A673 (cell line): ENCODE results near the gene PAX7. TPM values are rescaled to one million over a fixed set of nuclear protein-coding genes. Genes with fewer than 3 reads are reported as not detected.

Experiments used
- BruUV-seq: library from RNA; stranded (reverse); fragments of 400-500 nt; replicated peaks from 2 replicates; lab custom pipeline; 2021; lab: Mats Ljungman, UMichigan
- CTCF ChIA-PET: fragments of 300-600 bp; sonication (Branson Sonifier 250); formaldehyde crosslinking; loops from one replicate; lab custom pipeline; 2022; ENCODE audit warnings: antibody characterized with exemption; lab: Charles Lee
- POLR2A ChIA-PET: fragments of 300-600 bp; sonication (Branson Sonifier 250); formaldehyde crosslinking; loops from one replicate; lab custom pipeline; 2022; ENCODE audit warnings: antibody characterized with exemption; ENCODE audit not compliant: low non-redundant PET; lab: Charles Lee
- DNase-seq: peaks from one replicate; pipeline ENCODE4 v3.0.0-alpha.2; 2015; ENCODE audit warnings: low spot score
- H3K27ac ChIP-seq: fragments of 200-600 bp; sonication (generic); 2 replicates; pipeline ENCODE4 v1.5.1; 2016; ENCODE audit warnings: mixed run types, low read depth, mild to moderate bottlenecking, mixed read lengths, antibody characterized with exemption, low read length; ENCODE audit not compliant: poor library complexity, severe bottlenecking
- H3K27me3 ChIP-seq: fragments of 200-600 bp; sonication (generic); replicated peaks from 2 replicates; pipeline ENCODE4 v1.6.1; 2017; ENCODE audit warnings: mixed run types, low read depth, mild to moderate bottlenecking, mixed read lengths, antibody characterized with exemption, low read length; ENCODE audit not compliant: insufficient read depth, poor library complexity
- H3K36me3 ChIP-seq: fragments of 200-600 bp; sonication (generic); 2 replicates; pipeline ENCODE4 v1.6.1; 2016; ENCODE audit warnings: mixed run types, mild to moderate bottlenecking, mixed read lengths, antibody characterized with exemption, low read length; ENCODE audit not compliant: insufficient read depth, poor library complexity, severe bottlenecking
- H3K4me1 ChIP-seq: fragments of 200-600 bp; sonication (generic); 2 replicates; pipeline ENCODE4 v1.6.1; 2017; ENCODE audit warnings: mixed run types, mild to moderate bottlenecking, mixed read lengths, antibody characterized with exemption, low read length; ENCODE audit not compliant: insufficient read depth, poor library complexity, severe bottlenecking
- H3K4me3 ChIP-seq: fragments of 200-600 bp; sonication (generic); 2 replicates; pipeline ENCODE4 v1.5.1; 2016; ENCODE audit warnings: low read depth, mixed run types, mild to moderate bottlenecking, mixed read lengths, low read length; ENCODE audit not compliant: poor library complexity, severe bottlenecking
- H3K9me3 ChIP-seq: fragments of 200-600 bp; sonication (generic); 2 replicates; pipeline ENCODE4 v1.6.1; 2016; ENCODE audit warnings: mixed run types, low read depth, mild to moderate bottlenecking, mixed read lengths, antibody characterized with exemption, low read length; ENCODE audit not compliant: poor library complexity, severe bottlenecking
- EZH2 ChIP-seq: fragments of 200-600 bp; sonication (generic); IDR thresholded peaks from 2 replicates; pipeline ENCODE4 v1.6.1; 2017; ENCODE audit warnings: borderline replicate concordance, low read depth, mild to moderate bottlenecking, mixed read lengths, antibody characterized with exemption, low read length; ENCODE audit not compliant: poor library complexity, severe bottlenecking
- intact Hi-C: fragments of 100-400 bp; cut with micrococcal nuclease; formaldehyde crosslinking; loops from one replicate; pipeline ENCODE4 v1.10.0; 2022; ENCODE audit not compliant: unreplicated experiment
- total RNA-seq: library from RNA; stranded (reverse); gene quantifications from 2 replicates; pipeline ENCODE4 v1.2.3, GENCODE V29; 2021
- TF ChIP-seq, protein P1 (sequence below): fragments of 300-800, 200-600 bp; sonication (generic); conservative IDR thresholded peaks from 2 replicates; pipeline ENCODE4 v1.5.1; 2017; ENCODE audit warnings: low read depth, mild to moderate bottlenecking, antibody characterized with exemption, low read length, moderate library complexity, mixed read lengths

The PAX7 gene
- total RNA-seq, 1 experiment from 2014 or later = 36.5 TPM

DNA sequence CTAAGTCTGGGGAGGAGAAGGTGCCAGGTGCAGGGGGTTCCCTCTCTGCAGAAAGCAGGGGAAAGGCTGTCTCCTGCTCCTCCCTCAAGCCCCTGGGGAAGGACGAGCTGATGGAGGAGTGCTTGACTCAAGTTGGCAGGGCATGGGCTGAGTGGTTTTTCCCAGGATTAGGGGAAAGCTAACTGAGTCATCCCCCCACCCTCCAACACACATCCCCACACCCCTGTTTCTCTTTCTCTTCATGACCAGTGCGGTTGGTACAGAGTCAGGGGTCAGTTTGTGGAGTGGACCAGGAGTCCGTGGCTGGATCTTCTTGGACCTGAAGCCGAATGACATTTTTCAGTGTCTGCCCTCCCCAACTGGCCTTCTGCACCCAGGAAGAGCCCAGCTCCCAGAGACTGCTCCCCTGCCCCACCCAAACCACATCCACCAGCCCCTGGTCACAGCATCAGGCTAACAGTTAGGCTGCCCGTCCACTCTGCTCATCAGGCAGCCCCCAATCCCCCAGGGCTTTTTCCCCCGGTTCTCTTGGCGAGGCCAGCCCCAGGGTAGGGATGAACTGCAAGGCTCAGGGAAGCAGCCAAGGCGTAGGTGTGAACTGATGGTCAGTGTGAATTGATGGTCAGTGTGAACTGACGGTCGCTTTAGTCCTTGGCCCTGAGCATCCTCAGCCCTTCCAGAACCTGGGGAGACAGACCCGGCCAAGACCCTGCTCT is 81.0 kb downstream of the PAX7 start:
- no peak overlapping the region for H3K4me3 ChIP-seq
- no peaks in the 10 kb centered on the region for H3K9me3 ChIP-seq
- CTCF ChIA-PET = no interaction called here
- peaks cover 2% of the 10 kb centered on the region for H3K36me3 ChIP-seq
- intact Hi-C loops = no loop called here
- TF ChIP-seq EZH2 = no peak
- TF ChIP-seq, protein P1, sequence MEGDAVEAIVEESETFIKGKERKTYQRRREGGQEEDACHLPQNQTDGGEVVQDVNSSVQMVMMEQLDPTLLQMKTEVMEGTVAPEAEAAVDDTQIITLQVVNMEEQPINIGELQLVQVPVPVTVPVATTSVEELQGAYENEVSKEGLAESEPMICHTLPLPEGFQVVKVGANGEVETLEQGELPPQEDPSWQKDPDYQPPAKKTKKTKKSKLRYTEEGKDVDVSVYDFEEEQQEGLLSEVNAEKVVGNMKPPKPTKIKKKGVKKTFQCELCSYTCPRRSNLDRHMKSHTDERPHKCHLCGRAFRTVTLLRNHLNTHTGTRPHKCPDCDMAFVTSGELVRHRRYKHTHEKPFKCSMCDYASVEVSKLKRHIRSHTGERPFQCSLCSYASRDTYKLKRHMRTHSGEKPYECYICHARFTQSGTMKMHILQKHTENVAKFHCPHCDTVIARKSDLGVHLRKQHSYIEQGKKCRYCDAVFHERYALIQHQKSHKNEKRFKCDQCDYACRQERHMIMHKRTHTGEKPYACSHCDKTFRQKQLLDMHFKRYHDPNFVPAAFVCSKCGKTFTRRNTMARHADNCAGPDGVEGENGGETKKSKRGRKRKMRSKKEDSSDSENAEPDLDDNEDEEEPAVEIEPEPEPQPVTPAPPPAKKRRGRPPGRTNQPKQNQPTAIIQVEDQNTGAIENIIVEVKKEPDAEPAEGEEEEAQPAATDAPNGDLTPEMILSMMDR = no peak
- H3K4me1 ChIP-seq = peaks cover 28% of the 10 kb centered on the region
- no peaks in the 10 kb centered on the region for H3K27me3 ChIP-seq
- POLR2A ChIA-PET = no interaction called here
- no TSS peak for BruUV-seq
- H3K27ac ChIP-seq = no peak overlapping the region
- DNase-seq = no peak

DNA sequence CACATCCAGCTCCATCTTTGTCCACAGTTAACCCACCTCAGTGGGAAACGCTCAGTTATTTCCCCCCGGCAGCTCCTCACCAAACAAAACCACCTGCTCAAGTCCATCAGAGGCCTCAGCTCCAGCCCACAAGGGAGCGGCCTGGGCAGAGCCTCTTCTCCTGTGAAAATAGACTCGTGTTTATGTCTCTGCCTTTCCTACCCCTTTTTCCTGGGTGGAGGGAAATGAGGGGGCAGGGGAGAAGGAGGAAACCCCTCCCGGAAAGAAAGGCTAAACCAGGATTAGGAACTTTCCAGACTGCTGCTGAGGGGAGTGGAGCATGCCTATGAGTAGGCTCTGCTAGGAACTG is 81.6 kb downstream of the PAX7 start:
- ChIA-PET CTCF (no interaction called here), POLR2A (no interaction called here)
- Histone ChIP-seq H3K27me3 (no peaks in the 10 kb centered on the region), H3K4me1 (peaks cover 25% of the 10 kb centered on the region), H3K36me3 (peaks cover 2% of the 10 kb centered on the region), H3K9me3 (no peaks in the 10 kb centered on the region), H3K27ac (no peak overlapping the region), H3K4me3 (no peak overlapping the region)
- DNase-seq = no peak
- TF ChIP-seq EZH2 = no peak
- TF ChIP-seq, protein P1 = no peak
- BruUV-seq = no TSS peak
- intact Hi-C loops = no loop called here

DNA sequence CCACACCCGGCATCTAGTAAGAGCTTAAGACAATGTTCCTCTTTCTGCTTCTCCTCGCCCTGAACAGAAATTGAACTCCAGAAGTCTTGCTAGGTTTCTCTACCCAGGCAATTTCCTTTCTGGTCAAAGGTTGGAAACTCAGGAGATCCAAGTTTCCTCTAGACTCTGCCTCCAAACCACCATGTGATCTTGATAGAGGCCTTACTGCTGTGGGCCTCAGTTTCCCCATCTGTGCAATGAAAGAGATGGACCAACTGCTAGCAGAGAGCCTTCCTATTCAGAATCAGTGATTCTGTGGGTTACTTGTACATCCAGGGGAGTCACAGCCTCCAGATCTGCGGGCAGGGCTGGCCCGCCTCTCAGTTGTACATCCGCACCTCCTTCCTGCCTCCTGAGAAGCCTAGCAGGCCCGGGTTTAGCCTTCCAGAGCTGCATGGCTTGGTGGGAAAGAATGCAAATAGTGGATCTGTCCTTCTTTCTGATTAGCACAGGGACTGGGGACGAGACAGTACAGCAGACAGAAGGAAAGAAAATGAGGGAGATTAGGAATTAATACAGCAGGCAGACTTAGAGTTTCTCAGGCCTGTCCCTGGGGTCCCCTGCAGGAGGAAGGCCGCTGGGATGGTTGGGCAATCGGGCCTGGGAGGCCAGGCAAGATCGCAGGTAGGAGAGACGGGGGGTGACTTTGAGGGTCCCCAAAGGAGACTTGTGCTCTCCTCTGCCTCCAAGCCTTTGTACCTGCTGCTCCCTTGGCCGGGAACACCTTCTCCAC is 83.9 kb downstream of the PAX7 start:
- H3K27ac ChIP-seq = no peak overlapping the region
- CTCF ChIA-PET = no interaction called here
- peaks cover 2% of the 10 kb centered on the region for H3K4me1 ChIP-seq
- H3K4me3 ChIP-seq = no peak overlapping the region
- peaks cover 2% of the 10 kb centered on the region for H3K36me3 ChIP-seq
- intact Hi-C loops = no loop called here
- POLR2A ChIA-PET = no interaction called here
- no peaks in the 10 kb centered on the region for H3K27me3 ChIP-seq
- DNase-seq = no peak
- TF ChIP-seq, protein P1 = no peak
- TF ChIP-seq EZH2 = no peak
- H3K9me3 ChIP-seq = no peaks in the 10 kb centered on the region
- no TSS peak for BruUV-seq
